ENCODE measurements around the gene SLC38A11.

- TF ChIP-seq ATF7 (IDR thresholded peaks at IDR 0.05; ENCODE audit: low read depth) (no peak), BACH1 (IDR thresholded peaks at IDR 0.05; ENCODE audit: borderline replicate concordance) (no peak), CUX1 (IDR thresholded peaks at IDR 0.05; ENCODE audit: insufficient replicate concordance, low read depth, low read length) (no peak), CBFB (IDR thresholded peaks at IDR 0.05; ENCODE audit: low read depth) (no peak), BCL11A (IDR thresholded peaks at IDR 0.05; ENCODE audit: low read depth, low read length) (no peak), JUND (IDR thresholded peaks at IDR 0.05; ENCODE audit: low read depth, low read length) (no peak), ETV6 (conservative IDR thresholded peaks at IDR 0.05 in 1 of 2, IDR thresholded peaks at IDR 0.05 in 1 of 2; ENCODE audit: borderline replicate concordance in 1 of 2, low read depth in 1 of 2) (no peak), STAT3 (IDR thresholded peaks at IDR 0.05; ENCODE audit: low read depth, low read length) (no peak)
Measured at GRCh38 chr2:164871404-164871803, 83.9 kb downstream of the SLC38A11 start.
